ENCODE results near the gene MS4A10. TPM values are rescaled to one million over a fixed set of nuclear protein-coding genes. Genes with fewer than 3 reads are reported as not detected.

Gene MS4A10
- total and polyA plus RNA-seq, 7 donors = 0.03 TPM; not detected in 6

DNA sequence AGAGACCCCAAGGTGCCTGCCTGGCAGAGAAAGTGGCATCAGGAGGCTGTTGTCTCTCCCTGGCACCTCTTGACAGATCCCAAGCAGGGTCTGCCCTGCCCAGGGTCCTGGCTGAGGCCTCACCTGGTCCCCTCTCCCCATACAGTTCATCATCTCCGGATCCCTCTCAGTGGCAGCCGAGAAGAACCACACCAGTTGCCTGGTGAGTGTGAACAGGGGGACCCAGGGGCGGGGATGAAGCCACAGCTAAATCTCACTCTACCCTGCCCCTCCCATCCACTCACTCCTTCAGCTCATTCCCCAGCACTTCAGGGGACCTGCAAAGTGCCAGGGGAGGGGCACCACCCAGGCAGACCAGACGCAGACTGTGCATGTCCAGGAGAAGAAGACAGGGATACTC lies 14.0 kb upstream of the MS4A10 start:
- Histone ChIP-seq H3K27ac (no peak overlapping the region), H3K4me3 (no peak overlapping the region), H3K4me1 (no peaks in the 10 kb centered on the region), H3K27me3 (ENCODE audit: insufficient read depth in 3 of 3, low read length in 2 of 3) (peaks cover 0 to 16% (median 2%) of the 10 kb centered on the region in 3 donors), H3K36me3 (ENCODE audit: insufficient read depth in 1 of 2, low read depth in 1 of 2) (no peaks in the 10 kb centered on the region), H3K9me3 (no peaks in the 10 kb centered on the region)
- TF ChIP-seq, protein P1, sequence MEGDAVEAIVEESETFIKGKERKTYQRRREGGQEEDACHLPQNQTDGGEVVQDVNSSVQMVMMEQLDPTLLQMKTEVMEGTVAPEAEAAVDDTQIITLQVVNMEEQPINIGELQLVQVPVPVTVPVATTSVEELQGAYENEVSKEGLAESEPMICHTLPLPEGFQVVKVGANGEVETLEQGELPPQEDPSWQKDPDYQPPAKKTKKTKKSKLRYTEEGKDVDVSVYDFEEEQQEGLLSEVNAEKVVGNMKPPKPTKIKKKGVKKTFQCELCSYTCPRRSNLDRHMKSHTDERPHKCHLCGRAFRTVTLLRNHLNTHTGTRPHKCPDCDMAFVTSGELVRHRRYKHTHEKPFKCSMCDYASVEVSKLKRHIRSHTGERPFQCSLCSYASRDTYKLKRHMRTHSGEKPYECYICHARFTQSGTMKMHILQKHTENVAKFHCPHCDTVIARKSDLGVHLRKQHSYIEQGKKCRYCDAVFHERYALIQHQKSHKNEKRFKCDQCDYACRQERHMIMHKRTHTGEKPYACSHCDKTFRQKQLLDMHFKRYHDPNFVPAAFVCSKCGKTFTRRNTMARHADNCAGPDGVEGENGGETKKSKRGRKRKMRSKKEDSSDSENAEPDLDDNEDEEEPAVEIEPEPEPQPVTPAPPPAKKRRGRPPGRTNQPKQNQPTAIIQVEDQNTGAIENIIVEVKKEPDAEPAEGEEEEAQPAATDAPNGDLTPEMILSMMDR (IDR thresholded peaks at IDR 0.05) = no peak
- ATAC-seq = no peak
- DNase-seq = no peak
- intact Hi-C loops (cut with DNase I) = no loop called here
- WGBS, 3 donors = 77 to 85% (median 82%) methylated on average over 4 of the region's 4 CpGs

DNA sequence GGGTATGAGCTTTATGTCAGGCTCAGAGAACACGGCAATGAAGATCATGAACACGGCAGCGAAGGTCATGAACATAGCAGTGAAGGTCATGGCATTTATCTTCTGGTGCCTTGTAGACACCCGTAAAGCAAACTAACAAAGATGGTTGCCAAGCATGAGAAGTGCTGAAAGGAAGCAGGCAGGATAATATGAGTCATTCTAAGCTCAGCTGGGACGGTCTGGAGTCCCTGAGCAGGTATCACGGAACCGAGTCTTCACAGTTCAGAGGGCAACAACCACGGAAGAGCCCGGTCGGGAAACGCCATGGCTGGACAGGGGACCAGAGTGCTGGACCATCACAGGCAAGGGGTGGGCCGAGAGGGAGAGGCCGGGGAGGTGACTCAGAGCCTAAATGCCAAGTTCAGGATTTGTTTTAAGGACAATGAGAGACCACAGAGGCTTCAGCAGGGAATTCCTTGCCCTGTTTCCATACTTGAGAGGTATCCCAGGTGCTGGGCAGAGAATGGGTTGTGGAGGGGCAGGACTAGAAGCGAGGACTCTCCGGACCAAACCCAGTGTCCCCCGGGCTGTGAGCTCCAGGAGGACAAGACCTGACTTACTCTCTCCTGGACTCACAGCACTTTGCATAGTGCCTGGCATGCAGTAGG lies 13.1 kb upstream of the MS4A10 start:
- ATAC-seq (no peak), DNase-seq (no peak)
- peaks cover 0 to 12% (median 2%) of the 10 kb centered on the region in 3 donors for H3K27me3 ChIP-seq (ENCODE audit: insufficient read depth in 3 of 3, low read length in 2 of 3)
- H3K4me1 ChIP-seq = no peaks in the 10 kb centered on the region
- H3K9me3 ChIP-seq = no peaks in the 10 kb centered on the region
- H3K36me3 ChIP-seq (ENCODE audit: insufficient read depth in 1 of 2, low read depth in 1 of 2) = no peaks in the 10 kb centered on the region
- TF ChIP-seq, protein P1 (IDR thresholded peaks at IDR 0.05) = no peak
- no peak overlapping the region for H3K4me3 ChIP-seq
- 76 to 79% (median 77%) methylated on average over 16 of the region's 16 CpGs for WGBS, 3 donors
- H3K27ac ChIP-seq = no peak overlapping the region
- intact Hi-C loops (cut with DNase I) = no loop called here

DNA sequence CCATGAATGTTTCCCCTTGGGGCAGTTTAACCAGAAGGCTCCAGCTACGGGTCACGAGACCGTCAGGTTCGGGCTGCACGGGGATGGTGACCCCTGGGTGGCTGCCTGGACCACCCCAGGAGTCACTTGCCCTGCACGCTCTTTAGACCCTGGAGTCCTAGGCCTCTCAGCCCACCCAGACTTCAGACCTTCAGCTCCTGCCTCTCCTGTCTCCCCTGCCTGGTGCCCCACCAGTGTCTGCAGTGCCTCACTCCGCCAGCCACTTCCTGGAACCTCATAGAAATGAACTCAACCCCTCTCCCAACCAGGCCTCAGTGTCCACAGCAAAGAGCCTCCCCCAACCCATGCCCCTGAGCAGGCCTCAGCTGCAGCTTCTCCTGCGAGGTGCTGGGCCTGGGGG lies 12.5 kb upstream of the MS4A10 start:
- DNase-seq (no peak), ATAC-seq (no peak)
- no peak overlapping the region for H3K27ac ChIP-seq
- TF ChIP-seq, protein P1 (IDR thresholded peaks at IDR 0.05) = no peak
- no peaks in the 10 kb centered on the region for H3K4me1 ChIP-seq
- intact Hi-C loops (cut with DNase I) = no loop called here
- no peaks in the 10 kb centered on the region for H3K36me3 ChIP-seq (ENCODE audit: insufficient read depth in 1 of 2, low read depth in 1 of 2)
- no peaks in the 10 kb centered on the region for H3K9me3 ChIP-seq
- H3K4me3 ChIP-seq = no peak overlapping the region
- WGBS, 3 donors = 77 to 81% (median 81%) methylated on average over 8 of the region's 8 CpGs
- H3K27me3 ChIP-seq (ENCODE audit: insufficient read depth in 3 of 3, low read length in 2 of 3) = peaks cover 0 to 5% (median 2%) of the 10 kb centered on the region in 3 donors

DNA sequence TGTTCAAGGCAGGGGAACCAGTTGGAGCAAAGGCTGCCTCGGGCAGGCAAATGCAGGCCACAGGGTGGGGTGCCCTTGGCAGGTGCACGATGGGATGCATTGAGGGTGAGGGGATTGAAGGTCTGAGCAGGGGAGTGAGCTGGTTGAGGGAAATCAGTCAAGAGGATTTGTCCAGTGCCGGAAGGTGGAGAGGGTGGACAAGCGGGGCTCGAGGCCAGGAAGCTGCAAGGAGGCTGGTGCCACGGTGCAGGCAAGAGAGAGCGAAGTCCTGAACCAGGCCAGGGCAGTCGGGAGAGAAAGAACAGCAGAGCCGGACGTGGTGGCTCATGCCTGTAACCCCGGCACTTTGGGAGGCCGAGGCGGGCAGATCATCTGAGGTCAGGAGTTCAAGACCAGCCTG lies 10.4 kb upstream of the MS4A10 start:
- DNase-seq (no peak), ATAC-seq (no peak)
- H3K27ac ChIP-seq = no peak overlapping the region
- H3K4me1 ChIP-seq = no peaks in the 10 kb centered on the region
- H3K27me3 ChIP-seq (ENCODE audit: insufficient read depth in 3 of 3, low read length in 2 of 3) = peaks cover 0 to 5% (median 0%) of the 10 kb centered on the region in 3 donors
- no peaks in the 10 kb centered on the region for H3K36me3 ChIP-seq (ENCODE audit: insufficient read depth in 1 of 2, low read depth in 1 of 2)
- intact Hi-C loops (cut with DNase I) = loop anchor here (5.0 kb wide), 1 partner anchor 123 kb away; no protein-coding TSS in a partner anchor
- WGBS, 3 donors = 74 to 84% (median 79%) methylated on average over 12 to 13 of the region's 13 CpGs
- no peaks in the 10 kb centered on the region for H3K9me3 ChIP-seq
- TF ChIP-seq, protein P1 (IDR thresholded peaks at IDR 0.05) = no peak
- H3K4me3 ChIP-seq = no peak overlapping the region

Data from psoas muscle (tissue), 8 donors.